A549 treated with DMSO at 1 μM for 4 hours (cell line): ENCODE results near the gene C10orf95. TPM values are rescaled to one million over a fixed set of nuclear protein-coding genes. Genes with fewer than 3 reads are reported as not detected.

ENCODE experiments used
- total RNA-seq: library from RNA; stranded (reverse); fragments of 200-300 nt; extraction: Qiagen RNA extraction; gene quantifications from 5 replicates; pipeline ENCODE4 v1.2.3, GENCODE V29; 2022; ENCODE audit warnings: low read depth

C10orf95 gene, protein sequence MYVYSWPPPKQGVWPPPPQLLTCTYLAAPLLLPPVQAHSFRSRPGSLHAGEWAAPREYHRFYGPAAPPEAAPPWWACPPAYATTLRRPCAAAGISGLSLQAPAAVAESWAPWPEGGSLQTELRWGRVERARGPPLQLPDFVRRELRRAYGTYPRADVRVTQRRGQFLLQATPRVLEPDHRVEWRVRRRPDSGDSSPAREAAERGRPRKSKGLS
- 0.09 to 0.26 TPM (median 0.16 TPM) in 5 replicates for total RNA-seq

DNA sequence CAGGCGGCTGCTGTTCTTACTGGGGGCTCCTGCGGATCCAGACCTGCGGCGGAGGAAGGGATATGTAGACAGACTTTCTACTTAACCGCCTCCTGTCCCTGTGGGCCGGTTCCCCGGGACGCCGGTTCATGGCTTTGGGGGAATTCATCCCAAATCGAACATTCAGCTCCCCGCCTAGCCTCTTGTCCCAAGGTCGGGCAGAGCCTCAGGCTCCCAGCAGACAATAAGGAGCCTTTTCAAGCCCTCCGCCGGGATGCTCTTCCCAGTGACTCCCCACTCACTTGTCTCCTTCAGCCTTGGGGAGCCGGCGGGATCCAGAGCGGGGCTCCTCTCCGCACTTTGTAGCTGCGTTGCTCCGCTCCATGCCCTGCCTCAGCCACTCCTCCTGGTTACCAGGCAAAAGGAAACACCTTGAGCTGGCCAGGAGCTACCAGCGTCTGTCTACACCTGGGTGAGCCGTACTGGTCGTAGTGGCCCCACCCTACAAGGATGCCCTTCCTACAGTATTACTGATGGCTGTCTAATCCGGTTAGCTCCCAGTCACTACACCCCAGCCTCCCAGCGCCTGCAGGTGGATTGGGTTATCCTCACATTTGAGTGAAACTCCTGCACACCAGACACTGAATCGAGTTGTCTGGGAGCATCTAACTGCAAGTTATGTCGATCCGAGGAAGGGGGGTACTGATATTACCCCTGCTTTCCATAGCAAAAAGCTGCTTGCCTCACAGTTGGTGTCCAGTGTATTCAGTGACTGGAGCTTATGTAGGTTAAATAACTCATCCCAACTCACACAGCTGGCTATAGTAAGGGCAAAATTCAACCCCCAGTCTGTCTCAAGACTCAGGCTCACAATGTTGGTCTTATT, at the start of gene C10orf95:
Gene C10orf95 (minus strand): TSS at position 439 of the 865 bp plus-strand sequence. CDS start 450 bp downstream, outside the sequence.

DNA sequence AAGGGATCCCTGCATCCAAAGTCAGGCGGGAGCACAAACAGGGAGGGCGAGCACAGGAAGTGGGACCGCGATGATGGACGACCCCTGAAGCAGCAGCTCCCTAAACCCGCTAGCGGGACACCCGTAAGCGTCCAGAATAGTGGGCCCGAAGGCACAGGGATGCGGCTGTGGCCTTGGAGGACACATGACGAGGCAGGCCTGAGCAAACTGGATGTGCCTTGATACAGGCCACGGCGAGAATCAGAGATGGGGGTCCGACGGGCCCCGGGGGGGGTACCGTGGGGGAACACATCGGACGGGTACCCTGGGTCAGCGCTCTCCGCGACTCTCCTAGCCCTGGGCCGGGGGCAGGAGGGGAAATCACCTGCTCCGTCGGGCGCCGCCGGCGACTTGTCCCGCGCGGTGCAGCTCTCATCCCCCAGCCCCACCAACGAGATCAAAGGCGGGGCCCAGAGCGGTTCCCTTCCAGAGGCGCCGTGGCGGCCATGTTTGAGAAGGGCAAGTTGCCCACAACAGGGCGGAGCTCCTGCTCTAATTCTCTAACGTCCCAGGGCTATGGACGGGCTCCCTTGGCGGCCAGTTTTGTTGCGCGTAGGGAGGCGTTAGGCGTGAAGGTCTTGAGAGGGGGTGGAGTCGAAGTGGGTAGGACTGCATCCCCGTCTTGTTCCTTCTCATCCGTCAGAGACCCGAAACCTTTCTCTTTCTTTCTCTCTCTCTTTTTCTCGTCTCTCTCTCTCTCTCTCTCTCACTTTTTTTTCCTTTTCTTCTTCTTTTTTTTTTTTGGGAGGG, 19.0 kb downstream of the C10orf95 start, which contains the start of gene CUEDC2:
Gene CUEDC2 (minus strand): TSS at position 413 of the 789 bp plus-strand sequence. CDS start 7,386 bp downstream, outside the sequence.

DNA sequence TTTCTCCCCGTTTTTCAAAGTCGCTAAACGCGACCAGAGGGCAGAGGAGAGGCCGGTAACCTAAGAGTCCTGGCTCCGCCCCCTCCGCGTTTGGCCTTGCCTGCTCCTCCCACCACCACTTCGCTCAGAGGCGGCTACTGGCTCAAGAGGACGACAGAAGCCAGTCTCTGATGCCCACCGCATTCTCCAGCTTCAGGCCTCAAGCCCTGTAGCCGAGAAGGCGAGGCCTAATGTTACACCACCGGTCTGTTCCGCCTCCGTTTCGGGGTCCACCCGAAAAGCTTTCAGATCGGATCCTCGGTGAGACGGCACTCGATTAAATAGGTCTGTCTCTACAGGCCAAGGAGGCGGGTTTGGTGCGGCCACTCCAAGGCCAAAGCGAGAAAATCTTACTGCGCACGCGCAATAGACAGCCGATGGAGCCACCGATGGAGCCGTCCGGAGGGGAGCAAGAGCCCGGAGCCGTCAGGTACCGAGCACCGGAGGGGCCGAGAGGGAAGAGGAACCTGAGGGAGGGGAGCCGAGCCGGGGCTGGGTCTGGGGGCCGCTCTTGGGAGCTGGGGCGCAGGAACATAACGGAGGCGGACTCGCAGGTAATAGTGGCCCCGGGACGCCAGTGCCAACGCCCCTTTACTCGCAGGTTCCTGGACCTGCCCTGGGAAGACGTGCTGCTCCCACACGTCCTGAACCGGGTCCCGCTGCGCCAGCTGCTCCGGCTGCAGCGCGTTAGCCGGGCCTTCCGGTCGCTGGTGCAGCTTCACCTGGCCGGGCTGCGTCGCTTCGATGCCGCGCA, 30.4 kb downstream of the C10orf95 start, which contains the start of gene FBXL15:
Gene FBXL15 (plus strand): TSS at position 123 of the 793 bp plus-strand sequence. CDS start 294 bp downstream, at position 417.

DNA sequence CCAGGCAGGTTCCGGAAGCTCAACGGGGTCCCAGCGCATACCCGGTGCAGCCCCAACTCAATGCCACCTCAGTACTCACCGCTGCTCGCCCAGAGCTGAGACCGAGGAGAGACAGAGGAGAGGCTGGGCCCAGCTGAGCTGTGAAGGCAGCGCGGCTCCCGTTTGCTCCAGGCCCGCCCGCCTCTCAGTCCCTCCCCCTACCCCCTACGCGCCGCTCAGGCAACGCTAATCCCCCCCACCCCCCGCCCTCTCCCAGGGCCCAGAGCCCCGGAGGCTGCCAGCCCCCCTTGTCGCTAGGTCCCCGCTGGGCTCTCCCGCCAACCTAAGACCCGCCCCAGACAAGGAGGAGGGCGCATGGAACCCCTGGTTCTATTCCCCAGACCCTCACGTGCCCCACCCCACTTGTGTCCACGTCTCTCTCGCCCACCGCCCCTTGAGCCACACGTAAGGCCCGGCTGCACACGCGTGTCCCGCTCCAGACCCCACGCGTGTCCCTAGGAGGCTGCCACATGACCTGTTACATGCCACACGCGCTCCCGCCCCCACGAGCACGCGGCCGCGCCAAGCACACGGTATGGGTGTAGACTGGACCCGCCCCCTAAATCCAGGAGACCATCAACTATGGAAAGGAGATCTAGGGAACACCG, 32.6 kb downstream of the C10orf95 start, which contains the start of gene PSD:
Gene PSD (minus strand): TSS at position 164 of the 647 bp plus-strand sequence. CDS start 1,747 bp downstream, outside the sequence.

Other genes with a start within 250 kb of the C10orf95 start
- 0.22 to 0.39 TPM (median 0.23 TPM) in 5 replicates for gene ELOVL3, start 225.2 kb downstream of the C10orf95 start, total RNA-seq
- gene PITX3, start 210.0 kb downstream of the C10orf95 start, total RNA-seq = 0.25 to 0.37 TPM (median 0.30 TPM) in 4 of 5 replicates, not detected in the other
- gene GBF1, start 206.0 kb downstream of the C10orf95 start, total RNA-seq = 20.4 to 29.7 TPM (median 27.3 TPM) in 5 replicates
- 73.7 to 124 TPM (median 95.5 TPM) in 5 replicates for gene NFKB2, start 55.8 kb downstream of the C10orf95 start, total RNA-seq
- gene PSD, start 32.8 kb downstream of the C10orf95 start, total RNA-seq = 0.51 to 0.80 TPM (median 0.64 TPM) in 5 replicates
- gene FBXL15, start 30.7 kb downstream of the C10orf95 start, total RNA-seq = 5.5 to 11.6 TPM (median 8.9 TPM) in 5 replicates
- gene CUEDC2, start 19.0 kb downstream of the C10orf95 start, total RNA-seq = 61.4 to 65.1 TPM (median 63.5 TPM) in 5 replicates
- 86.9 to 99.1 TPM (median 94.4 TPM) in 5 replicates for gene ACTR1A, start 51.2 kb upstream of the C10orf95 start, total RNA-seq
- 5.7 to 8.8 TPM (median 7.2 TPM) in 5 replicates for gene SUFU, start 52.4 kb upstream of the C10orf95 start, total RNA-seq
- 42.0 to 51.5 TPM (median 46.3 TPM) in 5 replicates for gene TRIM8, start 192.9 kb upstream of the C10orf95 start, total RNA-seq